KMS-11 (cell line): ENCODE measurements around the gene BBLN.

Experiments used
- H2AFZ ChIP-seq: fragments of 200-600 bp; sonication (generic); 2 replicates; pipeline ENCODE4 v1.6.1; 2016; ENCODE audit warnings: antibody characterized with exemption, mixed run types, low read depth
- H3K27ac ChIP-seq: fragments of 200-600 bp; sonication (generic); 2 replicates; pipeline ENCODE4 v1.6.1; 2016; ENCODE audit warnings: mild to moderate bottlenecking, mixed run types
- H3K27me3 ChIP-seq: fragments of 200-600 bp; sonication (generic); 2 replicates; pipeline ENCODE4 v1.6.1; 2017; ENCODE audit warnings: mild to moderate bottlenecking, low read depth, mixed run types, moderate library complexity; ENCODE audit not compliant: insufficient read depth
- H3K36me3 ChIP-seq: fragments of 200-600 bp; sonication (generic); 2 replicates; pipeline ENCODE4 v1.6.1; 2017; ENCODE audit warnings: mild to moderate bottlenecking, mixed run types; ENCODE audit not compliant: insufficient read depth
- H3K4me1 ChIP-seq: fragments of 200-600 bp; sonication (generic); 2 replicates; pipeline ENCODE4 v1.6.1; 2016; ENCODE audit warnings: mild to moderate bottlenecking, low read depth, mixed run types; ENCODE audit not compliant: poor library complexity, severe bottlenecking
- H3K4me2 ChIP-seq: fragments of 200-600 bp; sonication (generic); 2 replicates; pipeline ENCODE4 v1.7.0; 2016; ENCODE audit warnings: mild to moderate bottlenecking, mixed run types
- H3K4me3 ChIP-seq: fragments of 200-600 bp; sonication (generic); IDR thresholded peaks from 2 replicates; pipeline ENCODE4 v1.6.1; 2017; ENCODE audit warnings: low read depth, low read length, mixed read lengths; ENCODE audit not compliant: insufficient read depth
- H3K79me2 ChIP-seq: fragments of 200-600 bp; sonication (generic); 2 replicates; pipeline ENCODE4 v1.6.1; 2016; ENCODE audit warnings: low read depth, mixed run types; ENCODE audit not compliant: insufficient read depth
- H3K9ac ChIP-seq: fragments of 200-600 bp; sonication (generic); 2 replicates; pipeline ENCODE4 v1.6.1; 2016; ENCODE audit warnings: mild to moderate bottlenecking, mixed run types
- H4K20me1 ChIP-seq: fragments of 200-600 bp; sonication (generic); 2 replicates; pipeline ENCODE4 v1.6.1; 2016; ENCODE audit warnings: mild to moderate bottlenecking, mixed run types; ENCODE audit not compliant: insufficient read depth
- TF ChIP-seq, protein P1 (sequence below): fragments of 200-600 bp; sonication (generic); conservative IDR thresholded peaks from 2 replicates; pipeline ENCODE4 v1.6.1; 2017; ENCODE audit warnings: low read depth, mild to moderate bottlenecking, antibody characterized with exemption, low read length, moderate library complexity, mixed read lengths

The BBLN gene

DNA sequence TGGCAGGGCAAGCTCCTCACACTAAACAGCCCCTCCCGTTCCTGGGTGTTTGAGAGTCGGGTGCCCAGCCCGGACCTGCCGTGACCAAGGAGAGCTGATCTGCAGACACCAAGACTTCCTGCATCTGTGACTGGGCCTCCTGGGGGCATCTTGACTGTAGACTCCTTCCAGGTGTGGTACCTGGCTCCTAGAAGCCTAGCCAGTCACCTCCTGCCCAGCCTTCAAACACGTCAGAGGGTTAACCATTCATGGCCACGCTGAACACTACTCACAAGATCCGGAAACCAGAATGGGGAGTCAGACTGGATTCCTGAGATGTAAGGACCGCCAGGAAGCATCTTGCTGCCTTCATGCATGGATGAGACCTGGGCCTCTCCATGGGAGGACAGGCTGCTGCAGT, 14.5 kb upstream of the BBLN start:
- H3K79me2 ChIP-seq, result no peaks in the 10 kb centered on the region
- no peak overlapping the region for H3K4me3 ChIP-seq
- H3K9ac ChIP-seq, result no peak overlapping the region
- TF ChIP-seq, protein P1, sequence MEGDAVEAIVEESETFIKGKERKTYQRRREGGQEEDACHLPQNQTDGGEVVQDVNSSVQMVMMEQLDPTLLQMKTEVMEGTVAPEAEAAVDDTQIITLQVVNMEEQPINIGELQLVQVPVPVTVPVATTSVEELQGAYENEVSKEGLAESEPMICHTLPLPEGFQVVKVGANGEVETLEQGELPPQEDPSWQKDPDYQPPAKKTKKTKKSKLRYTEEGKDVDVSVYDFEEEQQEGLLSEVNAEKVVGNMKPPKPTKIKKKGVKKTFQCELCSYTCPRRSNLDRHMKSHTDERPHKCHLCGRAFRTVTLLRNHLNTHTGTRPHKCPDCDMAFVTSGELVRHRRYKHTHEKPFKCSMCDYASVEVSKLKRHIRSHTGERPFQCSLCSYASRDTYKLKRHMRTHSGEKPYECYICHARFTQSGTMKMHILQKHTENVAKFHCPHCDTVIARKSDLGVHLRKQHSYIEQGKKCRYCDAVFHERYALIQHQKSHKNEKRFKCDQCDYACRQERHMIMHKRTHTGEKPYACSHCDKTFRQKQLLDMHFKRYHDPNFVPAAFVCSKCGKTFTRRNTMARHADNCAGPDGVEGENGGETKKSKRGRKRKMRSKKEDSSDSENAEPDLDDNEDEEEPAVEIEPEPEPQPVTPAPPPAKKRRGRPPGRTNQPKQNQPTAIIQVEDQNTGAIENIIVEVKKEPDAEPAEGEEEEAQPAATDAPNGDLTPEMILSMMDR, result no peak
- H3K27ac ChIP-seq, result no peak overlapping the region
- H3K27me3 ChIP-seq, result peaks cover 5% of the 10 kb centered on the region; the same call in 1 of the 2 replicates
- no peak overlapping the region for H2AFZ ChIP-seq
- H3K4me1 ChIP-seq, result no peaks in the 10 kb centered on the region
- H4K20me1 ChIP-seq, result no peaks in the 10 kb centered on the region
- no peak overlapping the region for H3K4me2 ChIP-seq
- H3K36me3 ChIP-seq, result no peaks in the 10 kb centered on the region

DNA sequence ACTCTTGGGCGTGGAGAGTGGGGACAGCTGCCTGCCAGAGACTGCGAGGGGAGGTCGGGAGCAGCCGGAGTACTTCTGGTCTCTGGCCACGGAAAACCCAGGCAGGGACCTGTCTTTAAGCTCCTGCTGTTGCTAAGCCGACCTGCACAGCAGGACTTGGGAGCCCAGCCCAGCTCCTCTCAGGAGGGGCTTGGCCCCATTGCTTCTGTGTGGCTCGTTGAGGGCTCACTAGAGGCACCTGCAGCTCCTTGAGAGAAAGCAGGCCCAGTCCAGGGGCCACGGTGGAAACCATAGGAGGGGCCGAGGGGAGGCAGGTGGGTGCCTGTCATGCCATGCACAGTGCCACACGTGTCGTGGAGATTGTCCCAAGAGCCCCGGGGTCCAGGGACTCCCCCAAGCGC, 14.1 kb upstream of the BBLN start:
- Histone ChIP-seq H3K4me3 (no peak overlapping the region), H3K27ac (no peak overlapping the region), H3K4me1 (no peaks in the 10 kb centered on the region), H3K79me2 (no peaks in the 10 kb centered on the region), H3K27me3 (peaks cover 5% of the 10 kb centered on the region; the same call in 1 of the 2 replicates), H2AFZ (no peak overlapping the region), H3K36me3 (no peaks in the 10 kb centered on the region), H4K20me1 (no peaks in the 10 kb centered on the region), H3K4me2 (no peak overlapping the region), H3K9ac (no peak overlapping the region)
- TF ChIP-seq, protein P1, result no peak

DNA sequence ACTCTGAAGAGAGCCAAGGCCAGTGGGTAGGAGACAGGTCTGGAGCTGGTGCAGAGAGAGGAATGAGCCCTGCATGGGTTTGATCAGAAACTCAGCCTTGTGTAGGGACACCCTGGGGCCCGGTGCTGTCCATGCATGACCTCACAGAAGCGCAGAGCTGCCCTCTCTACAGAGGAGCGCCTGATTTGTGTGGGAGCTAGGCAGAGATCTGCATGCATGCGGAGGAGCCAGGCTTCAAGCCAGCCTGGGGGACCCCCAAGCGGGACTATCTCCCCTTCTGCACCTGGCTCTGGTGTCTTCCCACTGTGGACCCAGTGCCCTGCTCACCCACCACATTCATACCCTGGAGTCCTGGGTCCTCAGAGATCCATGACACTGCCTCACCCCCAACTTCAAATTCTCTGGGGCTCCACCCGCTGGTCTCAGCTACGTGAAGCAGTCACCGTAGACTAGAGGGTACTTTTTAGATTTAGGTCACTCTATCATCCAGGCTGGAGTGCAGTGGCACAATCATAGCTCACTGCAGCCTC, 13.4 kb upstream of the BBLN start:
- no peak overlapping the region for H2AFZ ChIP-seq
- no peaks in the 10 kb centered on the region for H3K4me1 ChIP-seq
- no peaks in the 10 kb centered on the region for H3K79me2 ChIP-seq
- TF ChIP-seq, protein P1, result no peak
- H3K9ac ChIP-seq, result no peak overlapping the region
- H3K4me2 ChIP-seq, result no peak overlapping the region
- H3K36me3 ChIP-seq, result no peaks in the 10 kb centered on the region
- no peak overlapping the region for H3K27ac ChIP-seq
- H3K4me3 ChIP-seq, result no peak overlapping the region
- peaks cover 3% of the 10 kb centered on the region; the same call in 1 of the 2 replicates for H3K27me3 ChIP-seq
- no peaks in the 10 kb centered on the region for H4K20me1 ChIP-seq

DNA sequence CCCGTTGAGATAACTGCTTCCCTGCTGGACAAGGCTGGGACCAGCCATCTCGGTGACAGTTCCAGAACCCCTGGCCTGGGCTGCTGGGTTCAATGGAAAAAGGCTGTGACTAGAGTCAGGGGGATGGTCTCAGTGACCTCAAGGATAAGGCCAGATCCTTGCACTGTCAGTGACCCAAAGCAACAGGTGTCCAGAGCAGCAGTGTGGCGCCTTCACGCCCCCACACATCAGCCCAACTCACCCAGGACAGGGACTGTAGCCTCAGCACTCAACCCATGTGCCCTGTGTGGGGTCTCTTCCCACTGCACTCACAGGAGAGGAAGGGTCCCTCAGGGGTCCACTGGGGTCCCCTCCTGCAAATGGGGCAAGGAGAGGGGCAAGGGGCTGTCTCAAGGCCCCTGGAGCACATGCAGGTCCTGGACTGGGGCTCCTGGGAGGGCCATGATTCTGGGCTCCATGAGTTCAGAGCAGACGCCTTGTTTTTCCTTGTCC, 11.5 kb upstream of the BBLN start:
- Histone ChIP-seq H3K79me2 (no peaks in the 10 kb centered on the region), H3K27ac (no peak overlapping the region), H3K4me3 (no peak overlapping the region), H3K27me3 (no peaks in the 10 kb centered on the region; the same call in 1 of the 2 replicates), H3K4me1 (no peaks in the 10 kb centered on the region), H3K36me3 (no peaks in the 10 kb centered on the region), H3K9ac (no peak overlapping the region), H2AFZ (no peak overlapping the region), H3K4me2 (no peak overlapping the region), H4K20me1 (no peaks in the 10 kb centered on the region)
- TF ChIP-seq, protein P1, result no peak
